HepG2 (cell line): ENCODE data around the gene PSMD4. TPM values are rescaled to one million over a fixed set of nuclear protein-coding genes. Genes with fewer than 3 reads are reported as not detected.

Experiments used
- CCDC6 ChIP-seq: sonication (generic); formaldehyde crosslinking; IDR thresholded peaks from 2 replicates; pipeline ENCODE4 v1.8.1; 2022; ENCODE audit warnings: mild to moderate bottlenecking, missing genetic modification reagents, moderate library complexity
- CHD4 ChIP-seq: fragments of 200-600 bp; sonication (generic); IDR thresholded peaks from 2 replicates; pipeline ENCODE4 v1.7.0; 2017; ENCODE audit warnings: mild to moderate bottlenecking, low read length, borderline replicate concordance
- CREB1 ChIP-seq, 2 experiments: fragments of 450-650 bp in 1 of 2; IDR thresholded peaks; 2 replicates each; pipeline ENCODE4 v1.6.1; 2016 to 2017; ENCODE audit warnings: control low read depth in 1 of 2, mild to moderate bottlenecking in 1 of 2, missing compliant biosample characterization in 1 of 2, missing genetic modification characterization in 1 of 2
- KAT2B ChIP-seq: fragments of 150-350 bp; IDR thresholded peaks from 2 replicates; pipeline ENCODE4 v1.6.1; 2014; ENCODE audit warnings: low read depth, low read length, borderline replicate concordance
- MAZ ChIP-seq, 2 experiments: sonication (generic) in 1 of 2; formaldehyde crosslinking in 1 of 2; IDR thresholded peaks; 2 replicates each; pipeline versions ENCODE4 v1.5.0 to v1.6.1; 2012 to 2020; ENCODE audit warnings: low read depth in 2 of 2, mild to moderate bottlenecking in 2 of 2, borderline replicate concordance in 1 of 2, improper control_type of control experiment in 1 of 2, low read length in 1 of 2, missing genetic modification reagents in 1 of 2, moderate library complexity in 1 of 2
- MBNL3 ChIP-seq: fragments of 250-450 bp; sonication (Bioruptor Pico); conservative IDR thresholded peaks from 2 replicates; pipeline ENCODE4 v1.8.0; 2022; ENCODE audit warnings: mild to moderate bottlenecking, inconsistent platforms
- MEF2D ChIP-seq: sonication (generic); formaldehyde crosslinking; IDR thresholded peaks from 2 replicates; pipeline ENCODE4 v1.5.1; 2020; ENCODE audit warnings: mild to moderate bottlenecking, missing genetic modification reagents
- NCOA5 ChIP-seq: sonication (generic); formaldehyde crosslinking; IDR thresholded peaks from 2 replicates; pipeline ENCODE4 v1.4.0; 2020; ENCODE audit warnings: missing genetic modification reagents
- NRL ChIP-seq: sonication (generic); formaldehyde crosslinking; IDR thresholded peaks from 2 replicates; pipeline ENCODE4 v1.5.0; 2020; ENCODE audit warnings: missing genetic modification reagents, mild to moderate bottlenecking, moderate library complexity, borderline replicate concordance
- RNF2 ChIP-seq: fragments of 450-650 bp; conservative IDR thresholded peaks from 2 replicates; pipeline ENCODE4 v1.6.1; 2016; ENCODE audit warnings: low read depth
- XBP1 ChIP-seq: sonication (generic); formaldehyde crosslinking; IDR thresholded peaks from 2 replicates; pipeline ENCODE4 v1.5.0; 2020; ENCODE audit warnings: missing genetic modification reagents
- ZFYVE20 ChIP-seq: sonication (generic); formaldehyde crosslinking; IDR thresholded peaks from 2 replicates; pipeline ENCODE4 v1.8.0; 2023; ENCODE audit warnings: low read depth, mild to moderate bottlenecking, moderate library complexity, missing genetic modification reagents, borderline replicate concordance
- ZNF296 ChIP-seq: sonication (generic); formaldehyde crosslinking; conservative IDR thresholded peaks from 2 replicates; pipeline ENCODE4 v1.5.0; 2020; ENCODE audit warnings: mild to moderate bottlenecking, missing genetic modification reagents
- ZNF317 ChIP-seq: sonication (generic); formaldehyde crosslinking; IDR thresholded peaks from 2 replicates; pipeline ENCODE4 v1.5.0; 2020; ENCODE audit warnings: mild to moderate bottlenecking, missing genetic modification reagents
- ZNF331 ChIP-seq: sonication (generic); formaldehyde crosslinking; IDR thresholded peaks from 2 replicates; pipeline ENCODE4 v1.4.0; 2020; ENCODE audit warnings: missing genetic modification reagents
- ZNF333 ChIP-seq: sonication (generic); formaldehyde crosslinking; IDR thresholded peaks from 2 replicates; pipeline ENCODE4 v1.4.0; 2020; ENCODE audit warnings: mild to moderate bottlenecking, missing genetic modification reagents, borderline replicate concordance
- ZNF468 ChIP-seq: sonication (generic); formaldehyde crosslinking; IDR thresholded peaks from 2 replicates; pipeline ENCODE4 v1.8.0; 2022; ENCODE audit warnings: mild to moderate bottlenecking, moderate library complexity, missing genetic modification reagents
- ZNF501 ChIP-seq: sonication (generic); formaldehyde crosslinking; IDR thresholded peaks from 2 replicates; pipeline ENCODE4 v1.5.1; 2020; ENCODE audit warnings: mild to moderate bottlenecking, moderate library complexity, missing genetic modification reagents
- ZNF788 ChIP-seq: sonication (generic); formaldehyde crosslinking; IDR thresholded peaks from 2 replicates; pipeline ENCODE4 v1.5.0; 2020; ENCODE audit warnings: mild to moderate bottlenecking, missing genetic modification reagents, borderline replicate concordance
- ZNF83 ChIP-seq: sonication (generic); formaldehyde crosslinking; IDR thresholded peaks from 2 replicates; pipeline ENCODE4 v1.4.0; 2020; ENCODE audit warnings: missing genetic modification reagents, mild to moderate bottlenecking, borderline replicate concordance
- ZNF850 ChIP-seq: sonication (generic); formaldehyde crosslinking; conservative IDR thresholded peaks from 2 replicates; pipeline ENCODE4 v1.9.0; 2021; ENCODE audit warnings: mild to moderate bottlenecking, missing genetic modification reagents
- ZSCAN29 ChIP-seq: sonication (generic); formaldehyde crosslinking; conservative IDR thresholded peaks from 2 replicates; pipeline ENCODE4 v1.4.0; 2020; ENCODE audit warnings: mild to moderate bottlenecking, missing genetic modification reagents
- polyA plus RNA-seq, 8 experiments: library from polyadenylated mRNA; depleted of rRNA in 3 of 8; stranded (reverse) in 7 of 8; unstranded in 1 of 8; fragments of >200 nt; fragmentation: Illumina TruSeq in 4 of 8; extraction: Trizol in 4 of 8; gene quantifications; 2 replicates each; pipeline versions ENCODE4 v1.2.1 to v1.2.3, GENCODE V29; 2011 to 2016; ENCODE audit warnings: low read depth in 4 of 8, missing spikeins in 1 of 8, mixed read lengths in 1 of 8; ENCODE audit not compliant: insufficient read depth in 1 of 8
- total RNA-seq, 5 experiments: library from RNA; depleted of rRNA; stranded (reverse); fragments of >200 nt; fragmentation: Illumina TruSeq; extraction: Trizol; gene quantifications; 2 replicates each; pipeline ENCODE4 v1.2.3, GENCODE V29; 2016; ENCODE audit warnings: low read depth in 1 of 5
- TF ChIP-seq, protein P1 (sequence below): sonication (generic); formaldehyde crosslinking; IDR thresholded peaks from 2 replicates; pipeline ENCODE4 v1.8.1; 2023; ENCODE audit warnings: mild to moderate bottlenecking, moderate library complexity, missing genetic modification reagents
- TF ChIP-seq, protein P2 (sequence below): sonication (generic); formaldehyde crosslinking; IDR thresholded peaks from 2 replicates; pipeline ENCODE4 v1.8.0; 2022; ENCODE audit warnings: missing genetic modification reagents, mild to moderate bottlenecking, moderate library complexity, borderline replicate concordance
- TF ChIP-seq, protein P3 (sequence below): sonication (generic); formaldehyde crosslinking; IDR thresholded peaks from 2 replicates; pipeline ENCODE4 v1.5.0; 2020; ENCODE audit warnings: mild to moderate bottlenecking, missing genetic modification reagents

PSMD4 gene
- total and polyA plus RNA-seq, 2 of the 13 experiments (the other 11 are each of a cell fraction or from before 2014, with no cell fraction given): 194 to 243 TPM

DNA sequence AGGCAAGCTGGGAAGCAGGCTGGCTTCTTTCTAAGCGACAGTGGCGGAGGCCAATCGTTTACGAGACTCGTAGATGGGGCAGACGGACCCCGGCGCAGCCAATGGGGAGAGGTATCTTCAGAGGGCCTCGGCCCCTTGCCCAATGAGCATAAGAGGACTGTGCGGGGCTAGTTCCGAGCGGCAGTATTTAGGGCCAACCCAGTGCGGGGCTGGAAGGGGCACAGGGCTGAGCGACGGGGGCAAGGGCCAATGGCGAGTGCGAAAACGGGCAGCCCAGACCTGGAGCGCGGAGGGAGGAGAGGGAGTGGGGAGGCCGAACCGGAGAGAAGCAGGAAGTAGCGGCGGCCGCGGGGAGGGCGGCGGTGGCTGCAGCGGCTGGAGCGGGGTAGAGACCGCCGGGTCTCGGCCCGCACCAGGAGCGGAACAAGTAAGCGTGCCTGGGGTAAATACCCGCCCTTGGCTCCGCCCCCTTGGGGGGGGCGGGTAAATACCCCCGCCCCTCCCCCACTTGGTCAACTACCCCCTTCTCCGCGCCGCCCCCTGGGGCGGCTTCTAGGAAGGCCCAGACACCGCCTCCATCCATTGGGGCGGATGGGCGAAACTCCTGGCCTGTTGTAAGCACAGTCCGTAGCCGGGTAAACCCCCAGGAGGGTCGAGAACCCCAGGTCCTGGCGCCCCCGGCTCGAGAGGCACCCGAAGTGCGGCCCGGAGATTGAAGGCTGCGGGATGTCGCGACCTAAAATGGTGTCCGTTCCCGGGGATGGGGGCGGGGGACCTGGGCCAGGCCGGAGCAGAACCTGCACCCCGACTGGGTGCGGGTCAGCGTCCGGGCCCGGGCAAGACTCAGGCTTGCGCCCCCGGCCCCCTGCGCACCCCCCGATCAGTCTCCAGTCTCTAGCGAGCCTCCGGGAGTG lies 27.7 kb downstream of the PSMD4 start, which contains the start of gene ZNF687 (continued):
- TF ChIP-seq ZNF788 (no peak), ZNF333 (CRISPR knock-in tag) (no peak; the same call in 1 of the 2 replicates), ZSCAN29 (no peak), NRL (CRISPR knock-in tag) (no peak), ZNF850 (CRISPR knock-in tag) (no peak), RNF2 (no peak), ZNF501 (CRISPR knock-in tag) (no peak), MBNL3 (CRISPR knock-in tag) (no peak), CCDC6 (no peak), MEF2D (CRISPR knock-in tag) (no peak), CHD4 (no peak), ZNF317 (CRISPR knock-in tag) (no peak), ZNF468 (no peak), ZNF296 (CRISPR knock-in tag) (no peak), MAZ (IDR thresholded peaks at IDR 0.05; ENCODE audit: borderline replicate concordance, low read depth, low read length) (peak; percentile 21; the same call in 1 of the 2 replicates), MAZ (CRISPR knock-in tag; IDR thresholded peaks at IDR 0.05; ENCODE audit: low read depth) (peak; percentile 23; the same call in 1 of the 2 replicates), NCOA5 (CRISPR knock-in tag) (no peak), XBP1 (CRISPR knock-in tag) (no peak), ZNF83 (CRISPR knock-in tag) (no peak), ZFYVE20 (CRISPR knock-in tag) (no peak), CREB1 (IDR thresholded peaks at IDR 0.05) (peak; percentile 83), CREB1 (CRISPR knock-in tag; IDR thresholded peaks at IDR 0.05) (0 out of 2 replicates have a peak, but pooled peaks have one; percentile 80), KAT2B (no peak), ZNF331 (peak; percentile 15; the same call in 1 of the 2 replicates)
- TF ChIP-seq, protein P1, sequence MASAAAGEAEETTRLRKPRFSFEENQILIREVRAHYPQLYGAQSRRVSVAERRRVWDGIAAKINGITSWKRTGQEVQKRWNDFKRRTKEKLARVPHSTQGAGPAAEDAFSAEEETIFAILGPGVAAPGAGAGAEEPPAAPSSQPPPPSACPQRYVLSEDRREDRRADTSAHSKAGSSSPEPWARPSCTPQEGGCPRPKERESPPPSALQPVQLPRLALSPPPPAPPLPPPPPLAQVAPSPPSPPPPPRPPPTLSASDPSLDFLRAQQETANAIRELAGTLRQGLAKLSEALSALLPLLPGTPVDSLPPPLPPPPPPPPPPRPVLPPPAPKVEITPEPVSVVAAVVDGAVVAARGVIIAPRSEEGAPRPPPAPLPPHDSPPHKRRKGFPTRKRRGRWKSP (CRISPR knock-in tag): no peak
- TF ChIP-seq, protein P2, sequence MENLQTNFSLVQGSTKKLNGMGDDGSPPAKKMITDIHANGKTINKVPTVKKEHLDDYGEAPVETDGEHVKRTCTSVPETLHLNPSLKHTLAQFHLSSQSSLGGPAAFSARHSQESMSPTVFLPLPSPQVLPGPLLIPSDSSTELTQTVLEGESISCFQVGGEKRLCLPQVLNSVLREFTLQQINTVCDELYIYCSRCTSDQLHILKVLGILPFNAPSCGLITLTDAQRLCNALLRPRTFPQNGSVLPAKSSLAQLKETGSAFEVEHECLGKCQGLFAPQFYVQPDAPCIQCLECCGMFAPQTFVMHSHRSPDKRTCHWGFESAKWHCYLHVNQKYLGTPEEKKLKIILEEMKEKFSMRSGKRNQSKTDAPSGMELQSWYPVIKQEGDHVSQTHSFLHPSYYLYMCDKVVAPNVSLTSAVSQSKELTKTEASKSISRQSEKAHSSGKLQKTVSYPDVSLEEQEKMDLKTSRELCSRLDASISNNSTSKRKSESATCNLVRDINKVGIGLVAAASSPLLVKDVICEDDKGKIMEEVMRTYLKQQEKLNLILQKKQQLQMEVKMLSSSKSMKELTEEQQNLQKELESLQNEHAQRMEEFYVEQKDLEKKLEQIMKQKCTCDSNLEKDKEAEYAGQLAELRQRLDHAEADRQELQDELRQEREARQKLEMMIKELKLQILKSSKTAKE: no peak
- TF ChIP-seq, protein P3, sequence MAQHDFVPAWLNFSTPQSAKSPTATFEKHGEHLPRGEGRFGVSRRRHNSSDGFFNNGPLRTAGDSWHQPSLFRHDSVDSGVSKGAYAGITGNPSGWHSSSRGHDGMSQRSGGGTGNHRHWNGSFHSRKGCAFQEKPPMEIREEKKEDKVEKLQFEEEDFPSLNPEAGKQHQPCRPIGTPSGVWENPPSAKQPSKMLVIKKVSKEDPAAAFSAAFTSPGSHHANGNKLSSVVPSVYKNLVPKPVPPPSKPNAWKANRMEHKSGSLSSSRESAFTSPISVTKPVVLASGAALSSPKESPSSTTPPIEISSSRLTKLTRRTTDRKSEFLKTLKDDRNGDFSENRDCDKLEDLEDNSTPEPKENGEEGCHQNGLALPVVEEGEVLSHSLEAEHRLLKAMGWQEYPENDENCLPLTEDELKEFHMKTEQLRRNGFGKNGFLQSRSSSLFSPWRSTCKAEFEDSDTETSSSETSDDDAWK (CRISPR knock-in tag): no peak
